Brain microvascular endothelial cell (primary cell): ENCODE data around the gene CHPF.

Source experiments
- DNase-seq: peaks from one replicate; pipeline ENCODE4 v3.0.0-alpha.2; 2020
- H3K27ac ChIP-seq: fragments of 250-450 bp; sonication (Bioruptor Pico); 2 replicates; pipeline ENCODE4 v1.5.1; 2020; ENCODE audit warnings: mild to moderate bottlenecking, moderate library complexity
- H3K27me3 ChIP-seq: fragments of 250-450 bp; sonication (Bioruptor Pico); replicated peaks from 2 replicates; pipeline ENCODE4 v1.5.1; 2020; ENCODE audit warnings: mild to moderate bottlenecking
- H3K36me3 ChIP-seq: fragments of 250-450 bp; sonication (Bioruptor Pico); replicated peaks from 2 replicates; pipeline ENCODE4 v1.5.1; 2020; ENCODE audit warnings: mild to moderate bottlenecking
- H3K4me3 ChIP-seq: 2 replicates; pipeline ENCODE4 v1.5.1; 2011; ENCODE audit warnings: low read depth, mild to moderate bottlenecking, control low read depth, low read length, moderate library complexity
- in situ Hi-C: cut with HindIII; loops from 2 replicates; pipeline ENCODE4 v1.10.0; 2017; ENCODE audit warnings: low sequenced_read_pairs, low pct_ligation_motif_present
- TF ChIP-seq, protein P1 (sequence below): IDR thresholded peaks from 2 replicates; pipeline ENCODE4 v1.5.1; 2011; ENCODE audit warnings: low read depth, mild to moderate bottlenecking, moderate library complexity, low read length, control low read depth, inconsistent platforms; ENCODE audit errors: missing control alignments

Gene CHPF

GRCh38 chr2:219516888-219517287 is 26.7 kb downstream of the CHPF start:
- Histone ChIP-seq H3K4me3 (no peak overlapping the region), H3K27ac (no peak overlapping the region), H3K36me3 (no peaks in the 10 kb centered on the region), H3K27me3 (peaks cover 56% of the 10 kb centered on the region)
- in situ Hi-C loops: no loop called here
- TF ChIP-seq, protein P1, sequence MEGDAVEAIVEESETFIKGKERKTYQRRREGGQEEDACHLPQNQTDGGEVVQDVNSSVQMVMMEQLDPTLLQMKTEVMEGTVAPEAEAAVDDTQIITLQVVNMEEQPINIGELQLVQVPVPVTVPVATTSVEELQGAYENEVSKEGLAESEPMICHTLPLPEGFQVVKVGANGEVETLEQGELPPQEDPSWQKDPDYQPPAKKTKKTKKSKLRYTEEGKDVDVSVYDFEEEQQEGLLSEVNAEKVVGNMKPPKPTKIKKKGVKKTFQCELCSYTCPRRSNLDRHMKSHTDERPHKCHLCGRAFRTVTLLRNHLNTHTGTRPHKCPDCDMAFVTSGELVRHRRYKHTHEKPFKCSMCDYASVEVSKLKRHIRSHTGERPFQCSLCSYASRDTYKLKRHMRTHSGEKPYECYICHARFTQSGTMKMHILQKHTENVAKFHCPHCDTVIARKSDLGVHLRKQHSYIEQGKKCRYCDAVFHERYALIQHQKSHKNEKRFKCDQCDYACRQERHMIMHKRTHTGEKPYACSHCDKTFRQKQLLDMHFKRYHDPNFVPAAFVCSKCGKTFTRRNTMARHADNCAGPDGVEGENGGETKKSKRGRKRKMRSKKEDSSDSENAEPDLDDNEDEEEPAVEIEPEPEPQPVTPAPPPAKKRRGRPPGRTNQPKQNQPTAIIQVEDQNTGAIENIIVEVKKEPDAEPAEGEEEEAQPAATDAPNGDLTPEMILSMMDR: no peak
- no peak for DNase-seq

DNA sequence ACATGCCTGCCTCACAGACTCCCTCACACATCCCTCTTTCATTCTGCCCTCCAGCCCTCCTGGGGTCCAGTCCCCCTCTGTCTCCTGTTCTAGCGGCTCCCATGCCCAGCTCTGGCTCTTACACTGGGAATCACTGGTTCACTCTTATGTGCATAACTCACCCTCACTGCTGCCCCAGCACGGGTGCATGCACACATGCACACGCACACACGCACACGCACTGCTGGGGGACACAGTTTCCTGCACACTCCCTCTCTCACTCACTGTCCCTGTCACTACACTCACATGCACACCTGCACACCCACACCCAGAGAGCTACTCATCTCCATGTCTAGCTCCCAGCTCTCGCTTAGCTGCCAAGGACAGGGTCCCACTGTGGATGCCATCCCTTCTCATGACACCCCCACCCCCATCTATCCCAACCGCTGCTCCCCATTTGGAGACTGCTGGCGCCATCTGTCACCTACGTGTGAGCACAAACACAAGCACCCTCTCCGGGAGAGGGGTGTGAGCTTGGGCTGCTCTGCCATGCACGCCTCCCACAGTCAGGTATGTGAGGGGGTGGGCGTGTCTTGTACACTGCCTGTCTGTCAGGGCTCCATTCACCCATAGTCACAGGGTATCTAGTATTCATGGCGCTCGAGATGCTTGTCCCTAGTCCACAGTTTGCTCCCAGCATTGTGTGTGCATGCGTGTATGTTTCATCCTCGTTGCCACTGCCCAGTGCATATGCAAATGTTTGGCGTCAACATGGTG is 27.6 kb downstream of the CHPF start:
- in situ Hi-C loops: no loop called here
- TF ChIP-seq, protein P1: no peak
- no peak overlapping the region for H3K4me3 ChIP-seq
- H3K27me3 ChIP-seq: peaks cover 62% of the 10 kb centered on the region
- DNase-seq: no peak
- H3K27ac ChIP-seq: no peak overlapping the region
- no peaks in the 10 kb centered on the region for H3K36me3 ChIP-seq

GRCh38 chr2:219514836-219515235 is 28.8 kb downstream of the CHPF start:
- in situ Hi-C loops: no loop called here
- TF ChIP-seq, protein P1: no peak
- Histone ChIP-seq H3K27me3 (peaks cover 71% of the 10 kb centered on the region), H3K36me3 (no peaks in the 10 kb centered on the region), H3K4me3 (no peak overlapping the region), H3K27ac (no peak overlapping the region)
- no peak for DNase-seq

- Histone ChIP-seq H3K36me3 (no peaks in the 10 kb centered on the region), H3K27me3 (peaks cover 71% of the 10 kb centered on the region), H3K4me3 (no peak within 1 kb of the TSS), H3K27ac (no peak within 1 kb of the TSS)
- TF ChIP-seq, protein P1: no peak
- DNase-seq: no peak
- in situ Hi-C loops: no loop called here
These were observed 29.3 kb downstream of the CHPF start, which contains the start of gene ASIC4 for GRCh38 chr2:219514196-219514761. Gene ASIC4, plus strand, starts transcription at chr2:219514482. Its CDS starts 243 bp downstream, at chr2:219514725.

DNA sequence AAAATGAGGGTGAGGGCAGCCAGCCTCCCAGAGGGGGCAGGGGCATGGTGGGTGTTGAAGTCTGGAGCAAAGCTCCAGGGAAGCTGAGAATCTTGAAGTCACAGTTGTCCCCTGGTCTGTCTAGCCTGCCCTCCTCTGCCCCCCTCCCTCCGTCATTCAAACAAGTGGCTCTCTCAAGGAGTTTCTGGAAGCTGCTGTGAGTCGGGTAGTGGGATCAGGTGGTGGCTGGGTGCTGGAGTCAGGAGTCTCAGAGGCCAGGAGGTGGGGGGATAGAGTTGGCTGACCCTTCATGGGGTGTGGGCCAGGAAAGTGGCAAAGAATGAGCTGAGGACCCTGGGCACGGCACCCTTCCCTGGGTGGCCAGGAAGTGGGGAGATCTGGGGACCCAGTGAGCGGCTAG is 29.8 kb downstream of the CHPF start:
- no peak for DNase-seq
- in situ Hi-C loops: no loop called here
- Histone ChIP-seq H3K27me3 (peaks cover 71% of the 10 kb centered on the region), H3K36me3 (no peaks in the 10 kb centered on the region), H3K4me3 (no peak overlapping the region), H3K27ac (no peak overlapping the region)
- TF ChIP-seq, protein P1: no peak
